AG08396 (cell line): ENCODE data around the gene FAM81B.
"Not testable (repeated sequence)": the region's sequence is repeated elsewhere in the genome, so short reads cannot be mapped to it uniquely, and the experiment has no call there.

Source experiments
- DNase-seq: peaks from one replicate; pipeline ENCODE4 v3.0.0; 2012; ENCODE audit warnings: low spot score, mixed read lengths

The FAM81B gene, protein sequence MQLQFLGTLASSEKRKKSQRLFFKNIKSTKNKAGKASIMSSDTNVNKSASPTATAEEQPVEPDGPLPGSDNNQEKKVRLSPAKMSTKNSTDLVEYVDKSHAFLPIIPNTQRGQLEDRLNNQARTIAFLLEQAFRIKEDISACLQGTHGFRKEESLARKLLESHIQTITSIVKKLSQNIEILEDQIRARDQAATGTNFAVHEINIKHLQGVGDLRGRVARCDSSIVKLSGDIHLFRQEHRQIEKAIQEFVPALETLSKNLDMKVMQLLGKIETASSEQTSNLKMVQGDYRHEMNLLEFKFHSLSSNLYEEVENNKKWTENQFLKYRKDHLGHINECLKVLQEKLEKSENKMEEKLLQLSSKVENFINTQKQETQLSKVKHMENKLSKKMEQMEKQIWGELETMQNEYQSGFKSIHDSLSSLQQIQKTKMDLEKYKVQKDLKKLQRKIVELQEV

DNA sequence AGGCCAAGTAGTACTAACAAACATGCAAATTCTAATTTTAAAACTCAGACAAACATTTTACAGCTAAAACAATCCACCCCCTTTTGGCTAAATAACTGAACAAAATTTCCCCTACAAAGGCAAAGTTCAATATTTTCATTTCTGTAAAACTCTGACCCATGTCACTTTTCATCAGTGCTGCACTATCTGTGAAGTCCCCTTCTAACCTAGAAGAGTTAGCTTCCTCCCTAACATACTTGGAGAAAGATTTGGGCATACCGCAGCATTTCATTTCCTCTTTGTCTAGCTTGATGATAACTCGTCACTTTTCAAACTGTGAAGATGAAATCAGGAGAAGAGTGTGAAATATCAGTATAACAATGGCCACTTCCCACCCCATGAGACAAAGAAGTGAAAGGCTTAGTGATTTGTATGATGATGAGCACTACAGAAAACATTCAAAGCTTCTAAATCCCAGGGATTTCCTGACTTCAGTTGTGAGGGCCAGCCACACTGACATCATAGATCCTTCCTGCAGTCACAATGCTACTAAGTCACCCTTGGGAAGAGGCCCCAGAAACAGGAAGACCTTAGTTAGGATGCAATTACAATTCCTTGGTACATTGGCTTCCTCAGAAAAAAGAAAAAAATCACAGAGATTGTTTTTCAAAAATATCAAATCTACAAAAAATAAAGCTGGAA is at the start of gene FAM81B:
Gene FAM81B (plus strand): TSS at position 555 of the 681 bp plus-strand sequence. CDS start 24 bp downstream, at position 579.
- DNase-seq: no peak

DNA sequence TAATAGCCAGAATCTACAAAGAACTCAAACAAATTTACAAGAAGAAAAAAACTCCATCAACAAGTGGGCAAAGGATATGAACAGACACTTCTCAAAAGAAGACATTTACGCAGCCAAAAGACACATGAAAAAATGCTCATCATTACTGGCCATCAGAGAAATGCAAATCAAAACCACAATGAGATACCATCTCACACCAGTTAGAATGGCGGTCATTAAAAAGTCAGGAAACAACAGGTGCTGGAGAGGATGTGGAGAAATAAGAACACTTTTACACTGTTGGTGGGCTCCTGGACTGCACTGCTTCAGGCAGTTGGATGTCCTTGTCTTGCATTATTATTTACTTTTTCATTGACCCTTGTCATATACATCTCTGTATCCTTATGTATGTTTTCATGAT is 49.7 kb upstream of the FAM81B start:
- DNase-seq: not testable (repeated sequence)

DNA sequence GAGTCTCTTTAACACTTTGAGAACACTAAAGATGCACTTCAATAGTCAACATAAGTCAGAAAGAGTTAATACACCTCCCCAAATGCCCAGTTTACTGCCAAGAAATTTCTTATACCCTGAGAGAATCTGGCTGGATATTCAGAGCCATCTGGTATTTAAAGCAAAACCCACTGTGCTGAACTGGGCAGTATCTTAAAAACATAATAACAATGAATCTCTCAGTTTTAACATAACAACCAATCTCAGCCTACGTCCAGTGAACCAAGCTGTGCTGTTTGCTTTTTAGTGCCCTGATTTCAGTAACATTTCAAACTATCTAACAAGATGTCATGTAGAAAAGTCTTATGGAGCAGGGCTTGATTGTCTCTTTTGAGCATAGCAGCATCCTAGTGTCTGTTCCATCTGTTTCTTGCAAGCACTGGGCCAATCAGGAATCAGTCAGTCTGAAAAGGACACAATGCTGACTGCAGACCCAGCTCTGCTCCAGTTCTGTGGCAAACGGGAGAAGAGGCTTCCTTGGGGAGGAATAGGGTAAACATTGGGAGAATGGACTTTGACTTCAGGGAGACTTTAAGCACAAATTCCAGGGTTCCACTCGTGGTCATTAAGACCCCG is 43.6 kb upstream of the FAM81B start:
- no peak for DNase-seq

DNA sequence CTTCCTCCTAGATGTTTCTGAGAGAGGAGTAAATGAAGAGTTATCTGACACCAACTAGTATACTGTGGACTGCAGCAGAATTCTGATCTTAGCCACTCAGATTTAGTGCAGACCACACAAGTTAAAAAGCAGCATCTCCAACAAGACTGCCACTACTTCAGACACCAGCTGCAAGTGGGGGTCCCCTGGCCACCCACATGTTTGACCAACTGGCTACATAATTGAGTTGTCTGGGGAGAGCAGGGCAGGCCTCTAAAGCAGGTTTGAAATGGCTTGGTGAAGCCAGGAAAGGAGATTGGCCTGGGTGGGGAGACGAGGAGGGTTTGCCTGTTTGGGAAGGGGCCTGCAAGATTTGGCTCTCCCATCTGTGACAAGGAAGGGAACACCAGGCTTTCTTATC is 40.5 kb upstream of the FAM81B start:
- no peak for DNase-seq

DNA sequence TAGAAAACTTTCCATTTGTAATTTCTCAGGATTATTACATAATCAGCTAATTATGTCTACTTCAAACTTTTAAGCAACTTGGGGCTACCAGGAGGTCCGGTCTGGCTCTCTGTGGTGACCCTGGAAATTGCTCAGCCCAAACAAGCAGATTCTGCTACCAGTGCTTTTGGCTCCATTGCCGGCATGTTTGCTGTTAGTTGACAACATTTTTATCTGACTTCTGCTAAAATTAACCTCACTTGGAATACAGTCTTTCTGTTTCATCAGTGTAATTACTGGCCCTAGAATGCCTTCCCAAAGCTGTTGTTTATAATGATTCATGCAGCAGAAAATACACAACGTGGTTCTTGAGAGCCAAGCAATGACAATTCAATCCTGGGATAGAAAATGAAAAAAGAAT is 38.5 kb upstream of the FAM81B start:
- DNase-seq: peak; percentile 6

DNA sequence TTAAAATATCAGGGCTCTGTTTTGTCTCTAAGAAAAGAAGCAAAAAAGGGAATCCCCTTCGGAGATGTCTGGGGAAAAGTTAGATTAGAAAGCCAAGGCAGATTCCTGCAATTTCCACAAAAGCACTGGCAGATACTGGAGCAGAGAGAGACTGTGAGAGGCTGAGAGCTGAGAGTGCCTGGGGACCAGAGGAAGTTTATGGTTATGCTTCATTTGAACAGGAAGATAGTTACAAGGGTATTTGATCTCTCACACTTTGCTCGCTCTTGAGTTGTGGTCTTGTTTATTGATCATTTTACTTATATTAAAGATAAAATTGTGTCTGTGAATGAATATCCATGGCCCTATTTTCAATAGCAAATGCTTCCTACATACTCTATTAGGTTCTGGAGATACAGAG is 32.8 kb upstream of the FAM81B start:
- DNase-seq: no peak

DNA sequence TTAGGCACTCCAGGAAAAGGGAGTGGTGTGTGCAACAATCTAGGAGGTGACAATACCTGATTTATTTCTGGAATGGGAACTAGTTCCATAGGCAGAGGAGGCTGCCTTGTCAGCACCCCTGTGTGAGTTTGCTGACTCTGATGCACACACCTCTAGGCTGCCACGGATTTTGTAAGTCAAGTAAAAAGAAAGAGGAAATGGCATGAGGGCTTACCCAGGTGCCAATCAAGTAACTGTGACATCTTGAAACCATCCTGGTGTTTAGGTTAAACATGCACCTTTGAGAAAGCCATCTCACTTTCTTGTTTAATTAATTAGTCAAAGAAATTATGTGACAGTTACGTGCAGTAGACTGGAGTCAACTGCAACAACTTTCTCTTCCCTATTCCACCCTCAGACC is 32.3 kb upstream of the FAM81B start:
- no peak for DNase-seq

DNA sequence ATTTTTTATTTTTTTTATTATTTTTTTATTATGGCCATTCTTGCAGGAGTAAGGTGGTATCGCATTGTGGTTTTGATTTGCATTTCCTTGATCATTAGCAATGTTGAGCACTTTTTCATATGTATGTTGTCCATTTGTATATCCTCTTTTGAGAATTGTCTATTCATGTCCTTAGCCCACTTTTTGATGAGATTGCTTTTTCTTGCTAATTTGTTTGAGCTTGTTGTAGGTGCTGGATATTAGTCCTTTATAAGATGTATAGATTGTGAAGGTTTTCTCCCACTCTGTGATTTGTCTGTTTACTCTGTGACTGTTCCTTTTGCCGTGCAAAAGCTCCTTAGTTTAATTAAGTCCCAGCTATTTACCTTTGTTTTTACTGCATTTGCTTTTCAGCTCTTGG is 30.5 kb upstream of the FAM81B start:
- DNase-seq: not testable (repeated sequence)

DNA sequence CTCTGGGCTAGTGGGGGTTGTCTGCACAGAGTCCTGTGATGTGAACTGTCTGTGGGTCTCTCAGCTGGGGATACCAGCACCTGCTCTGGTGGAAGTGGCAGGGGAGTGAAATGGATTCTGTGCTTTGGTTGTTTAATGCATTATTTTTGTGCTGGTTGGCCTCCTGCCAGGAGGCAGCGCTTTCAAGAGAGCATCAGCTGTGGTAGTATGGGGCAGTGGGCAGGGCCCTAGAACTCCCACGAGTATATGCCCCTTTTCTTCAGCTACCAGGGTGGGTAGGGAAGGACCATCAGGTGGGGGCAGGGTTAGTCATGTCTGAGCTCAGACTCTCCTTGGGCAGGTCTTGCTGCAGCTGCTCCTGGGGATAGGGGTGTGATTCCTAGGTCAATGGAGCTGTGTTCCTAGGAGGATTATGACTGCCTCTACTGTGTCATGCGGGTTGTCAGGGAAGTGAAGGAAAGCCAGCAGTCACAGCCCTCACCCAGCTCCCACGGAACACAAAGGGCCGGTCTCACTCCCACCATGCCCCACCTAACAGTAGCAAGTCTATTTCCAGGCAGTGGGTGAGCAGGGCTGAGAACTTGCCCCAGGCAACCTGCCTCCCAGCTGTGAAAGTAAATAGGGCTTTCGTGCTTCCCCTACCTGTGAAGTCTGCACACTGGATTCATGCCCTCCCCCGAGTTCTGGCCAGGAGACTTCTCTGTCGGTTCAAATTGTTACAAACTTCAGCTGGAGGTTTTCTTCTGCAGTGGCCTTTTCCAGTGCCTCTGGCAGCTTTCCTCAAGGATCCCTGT is 25.7 kb upstream of the FAM81B start:
- no peak for DNase-seq

DNA sequence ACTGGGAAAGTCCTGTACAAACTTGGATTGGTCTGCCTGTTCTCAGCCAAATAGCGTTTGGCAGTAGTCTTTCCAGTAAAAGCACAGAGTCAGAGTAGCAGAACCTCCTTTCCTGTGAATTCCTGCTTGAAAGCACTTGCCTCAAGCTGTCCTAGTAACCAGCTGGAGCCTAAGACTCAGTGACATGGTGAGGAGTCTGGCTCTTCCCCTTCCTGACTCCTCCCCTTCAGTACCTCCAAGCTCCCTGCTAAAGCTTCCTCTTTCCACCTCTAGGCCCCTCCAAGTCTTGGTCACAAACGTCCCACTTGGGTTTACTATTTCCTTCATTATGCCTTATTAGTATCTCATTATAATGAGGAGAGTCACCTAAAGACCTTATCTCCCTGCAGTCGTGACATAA is 21.4 kb upstream of the FAM81B start:
- no peak for DNase-seq

DNA sequence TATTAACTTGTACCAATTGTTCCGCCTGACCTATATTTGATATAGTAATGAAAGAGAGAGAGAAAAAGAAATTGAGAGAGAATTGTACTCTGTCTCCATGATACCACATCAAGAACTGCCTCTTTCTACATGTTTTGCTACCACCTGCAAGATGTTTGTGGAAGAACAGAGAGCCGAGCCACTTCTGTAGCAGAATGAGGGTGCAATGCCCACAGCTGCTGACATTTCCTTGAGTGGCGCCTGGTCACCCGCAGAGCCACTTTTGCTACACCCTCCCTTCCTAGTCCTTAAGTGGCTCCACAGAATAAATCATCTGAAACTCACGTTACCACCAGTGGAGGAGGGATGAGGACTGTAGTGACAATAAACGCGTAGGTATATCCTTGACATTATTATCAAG is 17.1 kb upstream of the FAM81B start:
- DNase-seq: no peak

DNA sequence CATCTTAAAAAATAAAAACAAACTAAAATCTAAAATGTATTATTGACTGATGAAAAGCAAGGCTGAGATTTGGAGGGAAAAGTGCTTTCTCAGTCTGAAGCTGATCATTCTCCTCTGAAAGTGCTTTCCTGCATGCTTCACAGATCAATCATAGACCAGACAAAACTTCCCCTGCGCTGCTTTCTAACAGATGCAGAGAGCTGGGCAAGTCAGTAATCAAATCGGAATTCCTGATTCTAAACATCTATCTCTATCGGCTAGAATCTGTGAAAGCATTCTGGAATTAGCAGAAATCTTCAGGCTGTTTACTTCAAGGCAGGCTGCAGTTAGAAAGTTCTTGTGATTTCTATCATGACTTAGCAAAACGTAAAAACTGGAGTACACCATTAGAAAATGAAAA is 15.6 kb upstream of the FAM81B start:
- peak; percentile 5 for DNase-seq

DNA sequence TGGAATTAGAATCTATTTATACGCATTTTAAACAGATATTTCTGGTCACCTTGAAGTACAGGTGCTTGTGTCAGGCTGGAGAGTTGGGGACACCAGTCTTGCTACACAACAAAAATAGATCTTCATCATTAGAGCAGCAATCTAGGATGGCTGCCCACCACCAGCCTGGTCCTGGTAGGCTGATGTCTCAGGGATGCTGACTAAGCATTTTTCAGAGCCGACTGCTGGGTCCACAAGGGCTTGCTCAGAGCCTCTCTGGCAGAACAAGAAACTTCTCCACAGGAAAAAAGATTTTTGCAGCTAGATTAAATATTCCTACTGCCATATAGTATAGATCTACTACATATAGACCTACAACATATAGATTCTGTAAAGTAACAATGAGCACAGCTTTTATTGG is 12.0 kb upstream of the FAM81B start:
- no peak for DNase-seq

DNA sequence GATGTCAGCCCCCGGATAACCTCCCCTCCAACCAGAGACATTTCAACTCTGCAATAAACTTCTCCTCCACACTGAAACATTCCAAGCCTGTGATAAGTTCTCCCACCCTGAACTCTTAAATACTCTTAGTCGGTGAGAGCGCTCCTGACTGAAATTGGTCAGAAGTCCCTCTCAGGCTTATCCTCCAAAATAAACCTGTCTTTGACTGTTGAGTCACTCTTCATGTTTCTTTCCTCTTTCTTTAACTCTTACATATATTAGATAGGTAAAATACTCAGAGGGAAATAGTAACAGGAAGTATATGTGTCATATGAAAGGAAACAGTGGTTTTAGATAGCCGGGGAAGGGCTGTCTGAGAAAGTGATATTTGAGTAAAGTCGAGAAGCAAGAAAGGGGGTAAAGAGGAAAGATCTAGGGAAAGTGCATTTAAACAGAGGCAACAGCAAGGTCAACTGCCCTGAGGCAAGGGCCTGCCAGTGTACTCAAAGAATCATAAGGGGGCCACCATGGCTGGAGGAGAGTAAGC is 11.0 kb upstream of the FAM81B start:
- no peak for DNase-seq

DNA sequence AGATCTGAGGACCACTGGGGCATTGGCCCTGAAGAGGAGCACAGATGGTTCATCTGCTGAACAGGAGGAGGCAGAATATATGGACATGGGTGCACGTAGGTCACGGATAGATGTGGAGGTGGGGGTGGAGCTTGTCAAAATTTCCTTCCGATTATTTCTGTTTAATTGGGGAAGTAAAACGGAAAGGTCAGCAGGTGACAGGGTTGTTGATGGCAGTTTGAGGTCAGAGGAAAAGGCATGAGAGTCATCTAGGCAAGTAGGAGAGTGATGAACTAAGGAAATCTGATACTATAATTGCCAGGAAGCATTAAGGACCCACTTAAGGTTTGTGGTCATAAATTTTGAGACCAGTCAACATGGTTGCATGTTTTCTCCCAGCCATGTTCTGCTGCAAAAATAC is 8.4 kb upstream of the FAM81B start:
- DNase-seq: no peak

DNA sequence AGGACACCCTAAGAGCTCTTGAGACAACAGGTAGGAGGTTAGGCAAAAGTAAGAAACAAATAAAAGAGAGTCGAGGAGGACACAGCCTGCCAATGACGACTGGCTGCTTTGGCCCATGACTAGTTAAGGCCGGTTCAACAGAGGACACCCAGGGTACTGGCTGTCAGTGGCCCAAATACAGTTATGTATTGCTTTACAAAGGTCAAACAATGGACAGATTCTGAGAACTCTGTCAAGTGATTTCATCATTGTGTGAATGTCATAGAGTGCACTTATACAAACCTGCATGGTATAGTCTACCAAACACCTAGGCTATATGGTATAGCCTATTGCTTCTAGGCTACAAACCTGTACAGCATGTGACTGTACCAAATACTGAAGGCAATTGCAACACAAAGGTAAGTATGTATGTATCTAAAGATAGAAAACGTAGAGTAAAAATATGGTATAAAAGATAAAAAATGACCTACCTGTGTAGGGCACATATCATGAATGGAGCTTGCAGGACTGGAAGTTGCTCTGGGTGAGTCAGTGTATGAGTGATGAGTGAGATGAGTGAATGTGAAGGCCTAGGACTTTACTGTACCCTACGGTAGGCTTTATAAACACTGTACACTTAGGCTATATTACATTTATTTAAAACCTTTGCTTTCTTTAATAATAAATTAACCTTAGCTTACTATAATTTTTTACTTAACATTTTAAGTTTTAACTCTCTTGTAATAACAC is 6.5 kb upstream of the FAM81B start:
- DNase-seq: no peak

DNA sequence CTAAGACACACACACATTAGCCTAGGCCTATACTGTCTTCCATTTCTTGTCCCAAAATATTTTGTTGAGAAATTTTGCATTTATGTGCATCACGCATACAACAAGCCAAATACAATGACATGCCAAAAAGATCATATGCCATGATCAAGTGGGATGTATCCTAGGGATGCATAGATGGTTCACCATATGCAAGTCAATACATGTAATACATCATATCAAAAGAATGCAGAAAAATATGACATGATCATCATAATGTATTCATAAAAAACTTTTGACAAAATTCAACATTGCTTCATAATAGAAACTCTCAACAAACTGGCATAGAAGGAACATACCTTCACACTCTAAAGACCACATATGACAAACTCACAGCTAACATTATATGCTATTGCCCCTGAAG is 5.8 kb upstream of the FAM81B start:
- DNase-seq: no peak

DNA sequence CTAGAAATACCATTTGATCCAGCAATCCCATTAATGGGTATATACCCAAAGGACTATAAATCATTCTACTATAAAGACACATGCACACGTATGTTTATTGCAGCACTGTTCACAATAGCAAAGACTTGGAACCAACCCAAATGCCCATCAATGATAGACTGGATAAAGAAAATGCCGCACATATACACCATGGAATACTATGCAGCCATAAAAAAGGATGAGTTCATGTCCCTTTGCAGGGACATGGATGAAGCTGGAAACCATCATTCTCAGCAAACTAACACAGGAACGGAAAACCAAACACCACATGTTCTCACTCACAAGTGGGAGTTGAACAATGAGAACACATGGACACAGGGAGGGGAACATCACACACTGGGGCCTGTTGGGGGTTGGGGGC is 799 bp downstream of the FAM81B start:
- not testable (repeated sequence) for DNase-seq

DNA sequence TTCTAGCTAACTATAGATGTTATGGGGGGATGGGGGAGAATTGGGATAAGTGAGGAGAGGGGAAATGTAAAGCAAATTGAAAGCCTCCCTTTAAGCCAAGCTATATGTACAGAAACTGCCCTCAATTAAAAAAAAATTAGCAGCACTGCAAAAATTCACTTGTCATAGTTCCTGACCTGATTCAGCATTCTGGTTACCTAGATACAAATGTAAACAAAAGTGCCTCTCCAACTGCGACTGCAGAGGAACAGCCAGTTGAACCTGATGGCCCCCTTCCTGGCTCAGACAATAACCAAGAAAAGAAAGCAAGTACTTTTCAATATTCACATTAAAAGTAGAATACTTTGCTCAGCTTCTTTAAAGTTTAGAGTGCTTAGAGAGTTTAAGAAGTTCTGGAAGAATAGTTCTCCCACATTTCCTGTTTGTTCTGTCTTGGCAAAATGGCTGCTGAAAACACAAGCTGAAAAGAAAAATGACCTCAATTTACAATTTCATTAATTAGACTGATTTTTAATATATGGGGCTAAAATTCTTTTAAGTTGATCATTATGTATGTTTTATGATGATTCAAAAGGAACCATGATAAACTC is 1.5 kb downstream of the FAM81B start:
- DNase-seq: no peak

DNA sequence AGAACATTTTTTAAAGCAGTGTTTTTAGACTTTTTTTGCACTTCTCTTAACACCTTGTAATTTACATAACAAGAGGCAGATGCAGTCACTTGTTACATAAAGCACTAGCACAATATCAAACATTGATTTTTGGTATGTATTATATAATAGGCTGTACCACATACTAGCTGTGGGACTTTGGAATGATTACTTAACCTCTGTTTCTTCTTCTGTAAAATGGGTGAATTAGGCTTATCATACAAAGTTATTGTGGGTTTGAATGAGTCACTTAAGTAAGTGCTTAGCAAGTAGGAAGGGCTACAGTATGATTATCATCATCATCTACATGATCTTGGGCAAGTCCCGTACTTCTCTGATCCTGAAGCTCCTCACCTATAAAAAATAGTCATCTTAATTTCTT is 2.1 kb downstream of the FAM81B start:
- DNase-seq: no peak

DNA sequence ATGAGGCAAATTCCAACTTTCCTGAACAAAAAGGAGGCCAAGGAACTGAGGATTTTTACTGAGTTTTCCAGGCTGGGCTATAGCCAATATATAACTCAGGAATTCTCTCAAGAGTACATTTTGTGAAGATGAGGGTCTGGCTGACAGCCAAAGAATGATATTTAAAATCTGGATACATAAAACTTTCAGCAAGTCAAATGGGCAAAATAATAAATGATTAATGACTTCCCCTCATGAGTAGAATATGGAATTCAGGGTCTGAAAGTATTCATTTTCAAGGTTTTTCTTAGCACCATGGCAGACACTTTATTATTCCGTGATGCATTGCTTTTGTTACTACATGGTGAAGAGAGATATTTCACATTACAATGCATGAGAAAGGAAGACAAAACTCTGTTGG is 7.8 kb downstream of the FAM81B start:
- DNase-seq: no peak
